Uterus (tissue), 2 donors: Measurements from ENCODE around the gene NFE2L1.
"Not testable (repeated sequence)": the region's sequence is repeated elsewhere in the genome, so short reads cannot be mapped to it uniquely, and the experiment has no call there.

Source experiments
- CTCF ChIP-seq, 4 experiments: fragments of 200-600 bp in 2 of 4; fragments of 450-650 bp in 2 of 4; sonication (generic) in 2 of 4; IDR thresholded peaks; one replicate each; pipeline ENCODE4 v1.5.1; 2016 to 2019; ENCODE audit warnings: antibody characterized with exemption in 4 of 4, mild to moderate bottlenecking in 2 of 4, moderate library complexity in 1 of 4
- POLR2A ChIP-seq, 2 donors: fragments of 450-650 bp; IDR thresholded peaks; one replicate each; pipeline ENCODE4 v1.6.1; 2016; ENCODE audit warnings: antibody characterized with exemption in 2 of 2, mild to moderate bottlenecking in 1 of 2, moderate library complexity in 1 of 2

- TF ChIP-seq POLR2A, CTCF (IDR thresholded peaks at IDR 0.05): not testable (repeated sequence)
Observed at GRCh38 chr17:48017817-48018158, 30.4 kb upstream of the NFE2L1 start.
